Measurements from ENCODE around the gene CEMIP.
A peak's percentile ranks its signal among the peaks of the same experiment; 100 is the strongest.

Gene CEMIP

GRCh38 chr15:80911821-80912220, 132.7 kb downstream of the CEMIP start:
- Histone ChIP-seq H3K4me1 (ENCODE audit: control insufficient read depth in 2 of 2, insufficient read depth in 2 of 2, low read length in 2 of 2) (peaks cover 0 to 3% of the 10 kb centered on the region in 2 donors), H3K9me3 (ENCODE audit: control insufficient read depth in 2 of 2, low read length in 2 of 2) (no peaks in the 10 kb centered on the region), H3K9ac (ENCODE audit: low read depth in 1 of 2, low read length in 2 of 2) (no peak overlapping the region), H3K27me3 (ENCODE audit: control insufficient read depth in 2 of 2, insufficient read depth in 2 of 2, low read length in 2 of 2) (no peaks in the 10 kb centered on the region), H3K4me3 (ENCODE audit: low read length in 2 of 2) (no peak overlapping the region), H3K27ac (ENCODE audit: low read depth in 2 of 2, low read length in 2 of 2) (peak overlapping the region; percentile 10), H3K36me3 (ENCODE audit: control insufficient read depth in 2 of 2, insufficient read depth in 2 of 2, low read length in 2 of 2) (peaks cover 0 to 6% of the 10 kb centered on the region in 2 donors)

GRCh38 chr15:80912673-80913072, 133.5 kb downstream of the CEMIP start:
- Histone ChIP-seq H3K36me3 (ENCODE audit: control insufficient read depth in 2 of 2, insufficient read depth in 2 of 2, low read length in 2 of 2) (peaks cover 0 to 6% of the 10 kb centered on the region in 2 donors), H3K9me3 (ENCODE audit: control insufficient read depth in 2 of 2, low read length in 2 of 2) (no peaks in the 10 kb centered on the region), H3K27me3 (ENCODE audit: control insufficient read depth in 2 of 2, insufficient read depth in 2 of 2, low read length in 2 of 2) (no peaks in the 10 kb centered on the region), H3K4me1 (ENCODE audit: control insufficient read depth in 2 of 2, insufficient read depth in 2 of 2, low read length in 2 of 2) (peaks cover 0 to 3% of the 10 kb centered on the region in 2 donors), H3K9ac (ENCODE audit: low read depth in 1 of 2, low read length in 2 of 2) (no peak overlapping the region), H3K4me3 (ENCODE audit: low read length in 2 of 2) (no peak overlapping the region), H3K27ac (ENCODE audit: low read depth in 2 of 2, low read length in 2 of 2) (no peak overlapping the region)

GRCh38 chr15:80913541-80913940, 134.4 kb downstream of the CEMIP start:
- Histone ChIP-seq H3K4me1 (ENCODE audit: control insufficient read depth in 2 of 2, insufficient read depth in 2 of 2, low read length in 2 of 2) (peaks cover 0 to 3% of the 10 kb centered on the region in 2 donors), H3K4me3 (ENCODE audit: low read length in 2 of 2) (no peak overlapping the region), H3K9ac (ENCODE audit: low read depth in 1 of 2, low read length in 2 of 2) (no peak overlapping the region), H3K27me3 (ENCODE audit: control insufficient read depth in 2 of 2, insufficient read depth in 2 of 2, low read length in 2 of 2) (no peaks in the 10 kb centered on the region), H3K9me3 (ENCODE audit: control insufficient read depth in 2 of 2, low read length in 2 of 2) (no peaks in the 10 kb centered on the region), H3K36me3 (ENCODE audit: control insufficient read depth in 2 of 2, insufficient read depth in 2 of 2, low read length in 2 of 2) (peaks cover 0 to 6% of the 10 kb centered on the region in 2 donors), H3K27ac (ENCODE audit: low read depth in 2 of 2, low read length in 2 of 2) (no peak overlapping the region)

GRCh38 chr15:80915472-80915871, 136.3 kb downstream of the CEMIP start:
- no peak overlapping the region for H3K27ac ChIP-seq (ENCODE audit: low read depth in 2 of 2, low read length in 2 of 2)
- peaks cover 0 to 3% of the 10 kb centered on the region in 2 donors for H3K4me1 ChIP-seq (ENCODE audit: control insufficient read depth in 2 of 2, insufficient read depth in 2 of 2, low read length in 2 of 2)
- H3K27me3 ChIP-seq (ENCODE audit: control insufficient read depth in 2 of 2, insufficient read depth in 2 of 2, low read length in 2 of 2), result no peaks in the 10 kb centered on the region
- no peaks in the 10 kb centered on the region for H3K36me3 ChIP-seq (ENCODE audit: control insufficient read depth in 2 of 2, insufficient read depth in 2 of 2, low read length in 2 of 2)
- no peak overlapping the region for H3K4me3 ChIP-seq (ENCODE audit: low read length in 2 of 2)
- H3K9me3 ChIP-seq (ENCODE audit: control insufficient read depth in 2 of 2, low read length in 2 of 2), result no peaks in the 10 kb centered on the region
- no peak overlapping the region for H3K9ac ChIP-seq (ENCODE audit: low read depth in 1 of 2, low read length in 2 of 2)

GRCh38 chr15:80916056-80916455, 136.9 kb downstream of the CEMIP start:
- Histone ChIP-seq H3K27ac (ENCODE audit: low read depth in 2 of 2, low read length in 2 of 2) (no peak overlapping the region), H3K9ac (ENCODE audit: low read depth in 1 of 2, low read length in 2 of 2) (no peak overlapping the region)

DNA sequence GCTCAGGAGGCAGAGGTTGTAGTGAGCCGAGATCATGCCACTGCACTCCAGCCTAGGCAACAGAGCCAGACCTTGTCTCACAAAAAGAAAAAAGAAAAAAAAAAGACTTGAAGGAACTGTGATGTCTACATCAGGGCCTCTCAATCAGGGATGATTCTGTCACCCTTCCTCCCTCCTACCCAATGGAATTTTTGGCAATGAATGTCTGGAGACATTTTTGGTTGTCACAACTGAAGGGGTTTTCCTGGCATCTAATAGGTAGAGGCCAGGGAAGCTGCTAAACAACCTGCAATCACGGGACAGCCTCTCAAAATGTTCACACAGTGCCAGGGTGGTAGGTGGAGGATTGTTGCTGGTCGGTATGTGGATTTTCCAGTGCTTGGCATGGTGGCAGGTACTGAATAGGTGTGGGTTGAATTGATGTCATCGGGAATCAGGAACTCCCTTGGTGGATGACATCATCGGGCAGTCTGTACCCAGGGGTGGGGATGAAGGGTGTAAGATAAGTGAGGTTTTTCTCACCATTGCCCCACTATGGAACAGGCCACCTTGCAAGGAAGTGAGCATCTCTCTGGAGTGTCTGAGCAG, 139.1 kb downstream of the CEMIP start:
- Histone ChIP-seq H3K9me3 (ENCODE audit: control insufficient read depth in 2 of 2, low read length in 2 of 2) (no peaks in the 10 kb centered on the region), H3K27me3 (ENCODE audit: control insufficient read depth in 2 of 2, insufficient read depth in 2 of 2, low read length in 2 of 2) (no peaks in the 10 kb centered on the region)

More at GRCh38 chr15:80916056-80916455, 136.9 kb downstream of the CEMIP start:
- Histone ChIP-seq H3K36me3 (ENCODE audit: control insufficient read depth in 2 of 2, insufficient read depth in 2 of 2, low read length in 2 of 2) (no peaks in the 10 kb centered on the region), H3K9me3 (ENCODE audit: control insufficient read depth in 2 of 2, low read length in 2 of 2) (no peaks in the 10 kb centered on the region), H3K4me1 (ENCODE audit: control insufficient read depth in 2 of 2, insufficient read depth in 2 of 2, low read length in 2 of 2) (peaks cover 0 to 3% of the 10 kb centered on the region in 2 donors), H3K4me3 (ENCODE audit: low read length in 2 of 2) (no peak overlapping the region), H3K27me3 (ENCODE audit: control insufficient read depth in 2 of 2, insufficient read depth in 2 of 2, low read length in 2 of 2) (no peaks in the 10 kb centered on the region)

GRCh38 chr15:80920271-80920699, 141.1 kb downstream of the CEMIP start:
- H3K4me1 ChIP-seq (ENCODE audit: control insufficient read depth in 2 of 2, insufficient read depth in 2 of 2, low read length in 2 of 2), result peaks cover 0 to 3% of the 10 kb centered on the region in 2 donors
- H3K27ac ChIP-seq (ENCODE audit: low read depth in 2 of 2, low read length in 2 of 2), result no peak overlapping the region
- no peak overlapping the region for H3K9ac ChIP-seq (ENCODE audit: low read depth in 1 of 2, low read length in 2 of 2)
- H3K27me3 ChIP-seq (ENCODE audit: control insufficient read depth in 2 of 2, insufficient read depth in 2 of 2, low read length in 2 of 2), result no peaks in the 10 kb centered on the region
- H3K36me3 ChIP-seq (ENCODE audit: control insufficient read depth in 2 of 2, insufficient read depth in 2 of 2, low read length in 2 of 2), result no peaks in the 10 kb centered on the region
- H3K4me3 ChIP-seq (ENCODE audit: low read length in 2 of 2), result no peak overlapping the region
- H3K9me3 ChIP-seq (ENCODE audit: control insufficient read depth in 2 of 2, low read length in 2 of 2), result no peaks in the 10 kb centered on the region

More for the DNA sequence above, 139.1 kb downstream of the CEMIP start:
- H3K36me3 ChIP-seq (ENCODE audit: control insufficient read depth in 2 of 2, insufficient read depth in 2 of 2, low read length in 2 of 2), result no peaks in the 10 kb centered on the region
- H3K4me3 ChIP-seq (ENCODE audit: low read length in 2 of 2), result no peak overlapping the region
- no peak overlapping the region for H3K9ac ChIP-seq (ENCODE audit: low read depth in 1 of 2, low read length in 2 of 2)
- no peak overlapping the region for H3K27ac ChIP-seq (ENCODE audit: low read depth in 2 of 2, low read length in 2 of 2)
- H3K4me1 ChIP-seq (ENCODE audit: control insufficient read depth in 2 of 2, insufficient read depth in 2 of 2, low read length in 2 of 2), result peaks cover 0 to 3% of the 10 kb centered on the region in 2 donors

GRCh38 chr15:80921736-80922410, 142.7 kb downstream of the CEMIP start:
- H3K9me3 ChIP-seq (ENCODE audit: control insufficient read depth in 2 of 2, low read length in 2 of 2), result no peaks in the 10 kb centered on the region
- H3K9ac ChIP-seq (ENCODE audit: low read depth in 1 of 2, low read length in 2 of 2), result no peak overlapping the region
- H3K4me3 ChIP-seq (ENCODE audit: low read length in 2 of 2), result no peak overlapping the region
- H3K4me1 ChIP-seq (ENCODE audit: control insufficient read depth in 2 of 2, insufficient read depth in 2 of 2, low read length in 2 of 2), result no peaks in the 10 kb centered on the region
- H3K36me3 ChIP-seq (ENCODE audit: control insufficient read depth in 2 of 2, insufficient read depth in 2 of 2, low read length in 2 of 2), result no peaks in the 10 kb centered on the region
- H3K27me3 ChIP-seq (ENCODE audit: control insufficient read depth in 2 of 2, insufficient read depth in 2 of 2, low read length in 2 of 2), result no peaks in the 10 kb centered on the region
- no peak overlapping the region for H3K27ac ChIP-seq (ENCODE audit: low read depth in 2 of 2, low read length in 2 of 2)

DNA sequence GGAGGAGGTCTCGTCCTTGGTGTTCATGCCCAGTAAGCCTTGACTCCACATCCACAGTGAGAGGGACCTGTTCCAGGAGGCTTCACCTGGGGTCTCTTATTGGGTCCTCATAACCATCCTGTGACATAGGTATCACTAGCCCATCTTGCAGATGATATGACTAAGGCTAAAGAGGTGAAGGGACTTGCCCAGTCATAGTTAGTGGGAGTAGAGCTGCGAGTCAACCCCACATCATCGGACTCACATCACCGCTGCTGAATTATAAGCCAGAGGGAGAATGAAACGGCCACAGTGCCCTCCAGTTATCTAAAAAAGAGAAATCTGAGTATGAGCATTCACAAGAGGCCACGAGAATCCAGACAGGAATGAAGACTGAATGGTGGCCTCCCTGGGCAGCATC, 144.5 kb downstream of the CEMIP start:
- Histone ChIP-seq H3K9ac (ENCODE audit: low read depth in 1 of 2, low read length in 2 of 2) (no peak overlapping the region), H3K4me1 (ENCODE audit: control insufficient read depth in 2 of 2, insufficient read depth in 2 of 2, low read length in 2 of 2) (no peaks in the 10 kb centered on the region), H3K9me3 (ENCODE audit: control insufficient read depth in 2 of 2, low read length in 2 of 2) (no peaks in the 10 kb centered on the region), H3K36me3 (ENCODE audit: control insufficient read depth in 2 of 2, insufficient read depth in 2 of 2, low read length in 2 of 2) (no peaks in the 10 kb centered on the region), H3K27ac (ENCODE audit: low read depth in 2 of 2, low read length in 2 of 2) (no peak overlapping the region), H3K27me3 (ENCODE audit: control insufficient read depth in 2 of 2, insufficient read depth in 2 of 2, low read length in 2 of 2) (no peaks in the 10 kb centered on the region), H3K4me3 (ENCODE audit: low read length in 2 of 2) (no peak overlapping the region)

GRCh38 chr15:80924278-80924677, 145.1 kb downstream of the CEMIP start:
- Histone ChIP-seq H3K4me1 (ENCODE audit: control insufficient read depth in 2 of 2, insufficient read depth in 2 of 2, low read length in 2 of 2) (no peaks in the 10 kb centered on the region), H3K9ac (ENCODE audit: low read depth in 1 of 2, low read length in 2 of 2) (no peak overlapping the region), H3K9me3 (ENCODE audit: control insufficient read depth in 2 of 2, low read length in 2 of 2) (no peaks in the 10 kb centered on the region), H3K4me3 (ENCODE audit: low read length in 2 of 2) (no peak overlapping the region), H3K27ac (ENCODE audit: low read depth in 2 of 2, low read length in 2 of 2) (no peak overlapping the region), H3K27me3 (ENCODE audit: control insufficient read depth in 2 of 2, insufficient read depth in 2 of 2, low read length in 2 of 2) (no peaks in the 10 kb centered on the region), H3K36me3 (ENCODE audit: control insufficient read depth in 2 of 2, insufficient read depth in 2 of 2, low read length in 2 of 2) (no peaks in the 10 kb centered on the region)
